Measurements from ENCODE around the gene RYR2.

Gene RYR2

GRCh38 chr1:237033061-237033460 is 8.9 kb upstream of the RYR2 start:
- no peak for DNase-seq

GRCh38 chr1:237033804-237034203 is 8.2 kb upstream of the RYR2 start:
- no peak for DNase-seq

GRCh38 chr1:237035759-237036158 is 6.2 kb upstream of the RYR2 start:
- DNase-seq: no peak

GRCh38 chr1:237038211-237038610 is 3.8 kb upstream of the RYR2 start:
- no peak for DNase-seq

GRCh38 chr1:237040823-237041222 is 1.2 kb upstream of the RYR2 start:
- DNase-seq: no peak

- DNase-seq: no peak
Observed at GRCh38 chr1:237041461-237041794, 556 bp upstream of the RYR2 start.

- no peak for DNase-seq
Observed at GRCh38 chr1:237042526-237042891, 525 bp downstream of the RYR2 start.

- no peak for DNase-seq
Observed at GRCh38 chr1:237042892-237043576, 1.1 kb downstream of the RYR2 start.

GRCh38 chr1:237043846-237044636 is 2.1 kb downstream of the RYR2 start:
- DNase-seq: no peak

GRCh38 chr1:237045278-237046016 is 3.5 kb downstream of the RYR2 start:
- no peak for DNase-seq

- no peak for DNase-seq
Observed at GRCh38 chr1:237048803-237049202, 6.8 kb downstream of the RYR2 start.

GRCh38 chr1:237050185-237050584 is 8.2 kb downstream of the RYR2 start:
- DNase-seq: no peak

GRCh38 chr1:237050915-237051314 is 8.9 kb downstream of the RYR2 start:
- DNase-seq: no peak

GRCh38 chr1:237054313-237054712 is 12.3 kb downstream of the RYR2 start:
- DNase-seq: no peak

- DNase-seq: no peak
Observed at GRCh38 chr1:237058470-237058869, 16.5 kb downstream of the RYR2 start.

- DNase-seq: no peak
Observed at GRCh38 chr1:237059244-237059643, 17.3 kb downstream of the RYR2 start.

- DNase-seq: no peak
Observed at GRCh38 chr1:237062976-237063375, 21.0 kb downstream of the RYR2 start.

- no peak for DNase-seq
Observed at GRCh38 chr1:237065903-237066302, 23.9 kb downstream of the RYR2 start.

GRCh38 chr1:237070519-237070918 is 28.5 kb downstream of the RYR2 start:
- no peak for DNase-seq

GRCh38 chr1:237071641-237072420 is 29.8 kb downstream of the RYR2 start:
- no peak for DNase-seq

GRCh38 chr1:237074371-237075117 is 32.6 kb downstream of the RYR2 start:
- no peak for DNase-seq

- no peak for DNase-seq
Observed at GRCh38 chr1:237084341-237085077, 42.5 kb downstream of the RYR2 start.
